Astrocyte of the spinal cord (primary cell): ENCODE measurements around the gene SGCA.

Experiments
- DNase-seq: peaks from one replicate; pipeline ENCODE4 v3.0.0; 2011; ENCODE audit warnings: low read depth, low spot score
- H3K4me3 ChIP-seq: 2 replicates; pipeline ENCODE4 v1.5.1; 2011; ENCODE audit warnings: low read depth, mild to moderate bottlenecking, low read length, moderate library complexity
- in situ Hi-C: cut with HindIII; loops from 2 replicates; pipeline ENCODE4 v1.10.0; 2017; ENCODE audit warnings: low sequenced_read_pairs
- TF ChIP-seq, protein P1 (sequence below): IDR thresholded peaks from 2 replicates; pipeline ENCODE4 v1.5.1; 2012; ENCODE audit warnings: low read depth, mild to moderate bottlenecking, low read length, inconsistent platforms

SGCA gene

GRCh38 chr17:50149417-50150353 is 16.1 kb upstream of the SGCA start:
- no peak for DNase-seq

GRCh38 chr17:50150354-50151040 is 15.3 kb upstream of the SGCA start, which contains the start of gene PPP1R9B:
Gene PPP1R9B, minus strand, starts transcription at chr17:50150677. Its CDS starts 164 bp downstream, at chr17:50150513.
- TF ChIP-seq, protein P1, sequence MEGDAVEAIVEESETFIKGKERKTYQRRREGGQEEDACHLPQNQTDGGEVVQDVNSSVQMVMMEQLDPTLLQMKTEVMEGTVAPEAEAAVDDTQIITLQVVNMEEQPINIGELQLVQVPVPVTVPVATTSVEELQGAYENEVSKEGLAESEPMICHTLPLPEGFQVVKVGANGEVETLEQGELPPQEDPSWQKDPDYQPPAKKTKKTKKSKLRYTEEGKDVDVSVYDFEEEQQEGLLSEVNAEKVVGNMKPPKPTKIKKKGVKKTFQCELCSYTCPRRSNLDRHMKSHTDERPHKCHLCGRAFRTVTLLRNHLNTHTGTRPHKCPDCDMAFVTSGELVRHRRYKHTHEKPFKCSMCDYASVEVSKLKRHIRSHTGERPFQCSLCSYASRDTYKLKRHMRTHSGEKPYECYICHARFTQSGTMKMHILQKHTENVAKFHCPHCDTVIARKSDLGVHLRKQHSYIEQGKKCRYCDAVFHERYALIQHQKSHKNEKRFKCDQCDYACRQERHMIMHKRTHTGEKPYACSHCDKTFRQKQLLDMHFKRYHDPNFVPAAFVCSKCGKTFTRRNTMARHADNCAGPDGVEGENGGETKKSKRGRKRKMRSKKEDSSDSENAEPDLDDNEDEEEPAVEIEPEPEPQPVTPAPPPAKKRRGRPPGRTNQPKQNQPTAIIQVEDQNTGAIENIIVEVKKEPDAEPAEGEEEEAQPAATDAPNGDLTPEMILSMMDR: no peak
- in situ Hi-C loops: no loop called here
- peak within 1 kb of the TSS; percentile 82 for H3K4me3 ChIP-seq
- no peak for DNase-seq

More at GRCh38 chr17:50149417-50150353, 16.1 kb upstream of the SGCA start:
- in situ Hi-C loops: no loop called here
- H3K4me3 ChIP-seq: peak overlapping the region; percentile 82
- TF ChIP-seq, protein P1: no peak

DNA sequence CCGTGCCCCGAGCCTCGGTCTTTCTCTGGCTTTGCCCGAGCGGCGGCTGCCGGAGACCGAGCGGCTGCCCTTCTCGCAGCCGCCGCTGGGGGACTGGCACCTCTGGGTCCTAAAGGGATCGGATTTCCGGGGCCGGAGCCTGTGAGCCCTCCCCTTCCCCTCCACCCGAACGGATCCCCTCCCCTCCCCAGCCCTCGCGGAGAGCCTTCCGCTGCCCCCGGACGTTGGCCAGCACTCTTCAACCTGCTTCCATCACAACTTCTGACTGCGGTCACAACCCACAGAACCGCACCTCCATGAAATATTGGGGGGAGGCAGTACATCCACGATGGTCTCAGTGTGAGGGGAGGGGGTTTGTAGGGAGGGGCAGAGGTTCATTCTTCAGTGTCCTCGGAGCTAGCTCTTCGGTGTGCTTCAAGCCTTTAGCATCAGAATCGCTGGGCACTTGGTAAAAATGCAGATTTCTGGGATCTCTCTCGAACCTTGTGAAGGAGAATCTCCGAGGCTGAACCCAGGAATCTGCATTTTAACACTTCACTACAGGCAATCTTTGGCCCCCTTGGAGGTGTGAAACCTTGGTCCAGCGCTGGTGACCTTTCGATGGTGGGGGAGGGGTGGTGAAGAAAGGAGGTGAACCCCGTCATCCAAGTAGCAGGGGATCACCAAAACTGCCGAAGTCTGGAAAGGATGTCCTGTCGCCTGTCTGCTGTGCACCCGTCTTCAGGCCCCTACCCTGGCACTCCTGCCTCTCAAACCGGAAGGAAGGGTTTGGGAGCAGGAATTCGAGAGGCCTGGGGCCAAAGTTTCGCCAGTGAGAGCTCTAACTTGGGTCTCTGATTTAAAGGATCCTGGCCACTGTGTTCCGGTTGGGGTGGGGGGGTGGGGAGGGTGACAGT is 14.5 kb upstream of the SGCA start:
- peak overlapping the region; percentile 82 for H3K4me3 ChIP-seq
- peak; percentile 93 for DNase-seq
- in situ Hi-C loops: no loop called here
- TF ChIP-seq, protein P1: peak; percentile 71

GRCh38 chr17:50151937-50152547 is 13.8 kb upstream of the SGCA start:
- peak overlapping the region; percentile 82 for H3K4me3 ChIP-seq
- in situ Hi-C loops: no loop called here
- TF ChIP-seq, protein P1: no peak
- peak; percentile 86 for DNase-seq

DNA sequence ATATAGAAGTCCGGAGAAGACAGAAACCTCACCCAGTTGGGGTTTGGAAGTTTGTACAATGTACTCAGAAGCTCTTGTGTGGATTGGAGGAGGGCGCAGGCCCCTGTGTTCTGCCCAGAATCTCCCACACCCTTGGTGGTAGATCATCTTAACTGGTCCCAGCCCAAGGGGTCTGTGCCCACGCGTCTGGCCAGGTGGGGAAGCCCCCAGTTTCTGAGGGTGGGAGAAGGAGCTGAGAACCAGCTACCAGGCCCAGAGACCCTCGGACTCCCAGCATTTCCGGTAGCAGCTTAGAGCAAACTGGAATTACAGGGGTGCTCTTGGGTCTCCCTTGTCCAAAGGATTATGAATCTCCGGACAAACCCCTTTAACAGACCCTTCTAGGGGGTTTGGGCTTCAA is 13.1 kb upstream of the SGCA start:
- H3K4me3 ChIP-seq: no peak overlapping the region
- no peak for DNase-seq
- TF ChIP-seq, protein P1: no peak
- in situ Hi-C loops: no loop called here
